CD4-positive, alpha-beta T cell treated with Interferon gamma for 1 hour (primary cell): ENCODE results near the gene PTGDR2.

ENCODE experiments used
- DNase-seq: peaks from one replicate; pipeline ENCODE4 v3.0.0-alpha.2; 2020

The PTGDR2 gene

DNA sequence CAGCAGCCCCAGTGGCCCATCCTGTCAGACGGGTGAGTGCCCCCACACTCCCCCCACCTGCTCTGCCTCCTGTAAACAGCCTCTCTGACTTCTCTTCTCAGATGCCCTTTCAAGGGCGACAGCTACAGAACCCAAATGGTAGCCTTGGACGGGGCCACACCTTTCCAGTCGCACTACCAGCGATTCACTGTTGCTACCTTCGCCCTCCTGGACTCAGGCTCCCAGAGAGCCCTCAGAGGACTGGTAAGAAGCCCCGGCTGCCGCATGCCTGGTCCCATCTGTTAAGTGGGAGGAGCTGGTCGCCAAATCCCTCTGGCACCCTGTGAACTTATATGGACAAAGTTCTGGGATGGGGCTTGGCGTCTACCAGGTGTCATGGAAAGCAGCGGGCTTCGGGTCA lies 17.8 kb upstream of the PTGDR2 start:
- no peak for DNase-seq

DNA sequence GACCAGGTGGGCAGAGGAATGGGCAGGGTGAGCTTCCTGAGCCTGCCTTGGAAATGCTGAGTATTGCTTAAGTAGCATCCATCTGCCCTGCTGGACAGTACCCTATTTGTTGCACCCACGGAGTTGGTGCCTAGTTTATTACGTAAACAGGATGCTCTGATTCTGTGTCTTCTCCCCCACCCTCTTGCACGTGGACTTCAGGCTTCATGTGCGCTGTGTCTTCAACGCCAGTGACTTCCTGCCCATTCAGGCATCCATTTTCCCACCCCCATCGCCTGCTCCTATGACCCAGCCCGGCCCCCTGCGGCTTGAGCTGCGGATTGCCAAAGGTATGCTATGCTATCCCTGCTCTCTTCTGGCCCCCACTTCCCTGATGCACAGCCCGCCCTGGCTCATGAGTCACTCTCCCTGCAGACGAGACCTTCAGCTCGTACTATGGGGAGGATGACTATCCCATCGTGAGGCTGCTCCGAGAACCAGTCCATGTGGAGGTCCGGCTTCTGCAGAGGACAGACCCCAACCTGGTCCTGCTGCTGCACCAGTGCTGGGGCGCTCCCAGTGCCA lies 17.3 kb upstream of the PTGDR2 start:
- DNase-seq, result no peak

DNA sequence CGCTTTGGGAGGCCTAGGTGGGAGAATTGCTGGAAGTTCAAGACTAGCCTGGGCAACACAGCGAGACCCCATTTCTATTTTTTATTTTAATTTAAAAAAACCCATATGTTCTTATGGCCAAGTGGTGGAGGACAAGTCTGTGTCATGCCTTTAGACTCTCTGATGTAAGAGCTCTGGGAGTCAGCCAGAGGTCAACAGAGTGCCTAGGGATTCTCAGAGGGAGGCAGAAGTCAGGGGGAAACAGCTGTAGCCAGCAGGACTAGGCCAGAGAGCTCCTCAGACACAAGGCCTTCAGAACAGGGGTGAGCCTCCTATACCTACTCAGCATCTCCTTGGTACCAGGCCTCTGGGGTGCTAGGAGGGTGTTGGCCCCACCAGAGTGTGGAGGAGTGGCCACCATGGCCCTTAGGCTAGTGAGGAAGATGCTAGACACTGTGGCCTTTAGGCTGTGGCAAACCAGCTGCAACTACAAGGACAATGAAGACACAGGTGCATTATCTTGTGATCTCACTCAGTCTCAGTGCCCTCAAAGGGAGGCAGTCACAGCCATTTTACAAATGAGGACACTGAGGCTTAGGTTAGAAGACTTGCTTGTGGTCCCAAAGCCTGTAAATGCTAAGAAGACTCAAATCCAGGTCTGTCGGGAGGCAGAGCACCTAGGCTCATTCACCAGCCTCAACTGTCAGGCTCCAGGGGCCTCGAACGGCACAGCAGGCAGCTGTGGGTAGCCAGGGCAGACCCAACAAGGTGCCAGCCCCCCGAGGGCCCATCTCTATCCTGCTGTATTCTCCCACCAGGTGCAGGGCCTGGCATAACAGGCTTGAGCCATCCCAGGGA lies 16.6 kb upstream of the PTGDR2 start:
- DNase-seq, result no peak

- DNase-seq, result no peak
These were observed 15.8 kb upstream of the PTGDR2 start for GRCh38 chr11:60871378-60872061.

DNA sequence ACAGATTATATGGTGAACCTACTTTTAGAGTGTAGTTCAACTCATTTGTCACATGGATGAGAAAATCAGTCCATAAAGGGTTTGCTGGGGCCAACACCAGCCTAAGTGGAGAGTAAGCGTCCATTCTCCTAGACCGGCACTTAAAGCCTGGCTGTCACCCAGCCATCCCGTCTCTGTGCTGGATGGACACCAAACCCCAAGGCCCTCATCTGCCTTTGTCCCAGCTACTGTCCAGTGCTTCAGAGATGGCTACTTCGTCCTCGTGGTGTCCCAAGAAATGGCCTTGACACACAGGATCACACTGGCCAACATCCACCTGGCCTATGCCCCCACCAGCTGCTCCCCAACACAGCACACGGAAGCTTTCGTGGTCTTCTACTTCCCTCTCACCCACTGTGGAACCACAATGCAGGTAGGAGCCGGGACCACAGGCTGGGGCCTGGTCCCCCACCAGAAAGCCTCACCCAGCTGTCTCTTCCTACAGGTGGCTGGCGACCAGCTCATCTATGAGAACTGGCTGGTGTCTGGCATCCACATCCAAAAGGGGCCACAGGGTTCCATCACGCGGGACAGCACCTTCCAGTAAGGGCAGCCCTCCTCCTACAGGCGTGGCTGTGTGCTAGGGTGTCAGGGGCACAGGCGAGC lies 15.1 kb upstream of the PTGDR2 start:
- no peak for DNase-seq

GRCh38 chr11:60870276-60870675 lies 14.5 kb upstream of the PTGDR2 start:
- no peak for DNase-seq

DNA sequence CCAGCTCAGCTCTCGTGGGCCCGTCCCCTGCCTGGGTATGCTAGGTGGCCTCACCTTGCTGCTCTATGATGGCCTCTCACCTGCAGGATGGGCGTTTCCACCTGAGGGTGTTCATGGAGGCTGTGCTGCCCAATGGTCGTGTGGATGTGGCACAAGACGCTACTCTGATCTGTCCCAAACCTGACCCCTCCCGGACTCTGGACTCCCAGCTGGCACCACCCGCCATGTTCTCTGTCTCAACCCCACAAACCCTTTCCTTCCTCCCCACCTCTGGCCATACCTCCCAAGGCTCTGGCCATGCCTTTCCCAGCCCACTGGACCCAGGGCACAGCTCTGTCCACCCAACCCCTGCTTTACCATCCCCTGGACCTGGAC lies 13.7 kb upstream of the PTGDR2 start:
- no peak for DNase-seq

DNA sequence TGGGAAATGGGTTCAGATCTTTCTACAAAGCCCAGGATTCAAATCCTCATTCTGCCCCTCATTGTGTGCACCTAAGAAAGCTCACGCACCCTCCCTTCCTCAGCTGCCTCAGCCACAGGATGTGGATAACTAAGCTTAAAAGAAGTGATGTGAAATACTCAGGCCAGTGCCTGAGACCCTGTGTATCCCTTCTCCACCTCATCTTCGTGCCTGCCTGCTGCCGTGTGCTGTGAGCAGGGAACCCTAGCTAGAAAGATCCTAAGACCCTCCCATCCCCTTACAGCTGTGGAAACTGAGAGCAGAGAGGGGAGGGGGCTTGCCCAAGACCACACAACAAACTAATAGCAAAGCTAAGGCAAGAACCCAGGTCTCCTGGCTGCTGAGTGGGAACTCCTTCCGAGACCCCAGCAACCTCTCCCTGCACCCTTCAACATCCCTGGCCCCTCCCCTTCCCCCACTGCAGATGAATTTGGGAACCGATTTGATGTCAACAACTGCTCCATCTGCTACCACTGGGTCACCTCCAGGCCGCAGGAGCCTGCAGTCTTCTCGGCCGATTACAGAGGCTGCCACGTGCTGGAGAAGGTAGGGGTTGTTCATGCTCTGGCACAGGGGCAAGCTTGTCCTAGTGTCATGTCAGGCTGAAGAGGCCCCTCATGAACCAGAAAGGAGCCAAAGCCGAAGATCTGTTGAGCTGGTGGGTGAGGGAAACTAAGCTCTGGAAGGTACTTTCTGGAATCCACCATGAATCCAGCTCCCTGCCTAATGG lies 13.1 kb upstream of the PTGDR2 start:
- no peak for DNase-seq

DNA sequence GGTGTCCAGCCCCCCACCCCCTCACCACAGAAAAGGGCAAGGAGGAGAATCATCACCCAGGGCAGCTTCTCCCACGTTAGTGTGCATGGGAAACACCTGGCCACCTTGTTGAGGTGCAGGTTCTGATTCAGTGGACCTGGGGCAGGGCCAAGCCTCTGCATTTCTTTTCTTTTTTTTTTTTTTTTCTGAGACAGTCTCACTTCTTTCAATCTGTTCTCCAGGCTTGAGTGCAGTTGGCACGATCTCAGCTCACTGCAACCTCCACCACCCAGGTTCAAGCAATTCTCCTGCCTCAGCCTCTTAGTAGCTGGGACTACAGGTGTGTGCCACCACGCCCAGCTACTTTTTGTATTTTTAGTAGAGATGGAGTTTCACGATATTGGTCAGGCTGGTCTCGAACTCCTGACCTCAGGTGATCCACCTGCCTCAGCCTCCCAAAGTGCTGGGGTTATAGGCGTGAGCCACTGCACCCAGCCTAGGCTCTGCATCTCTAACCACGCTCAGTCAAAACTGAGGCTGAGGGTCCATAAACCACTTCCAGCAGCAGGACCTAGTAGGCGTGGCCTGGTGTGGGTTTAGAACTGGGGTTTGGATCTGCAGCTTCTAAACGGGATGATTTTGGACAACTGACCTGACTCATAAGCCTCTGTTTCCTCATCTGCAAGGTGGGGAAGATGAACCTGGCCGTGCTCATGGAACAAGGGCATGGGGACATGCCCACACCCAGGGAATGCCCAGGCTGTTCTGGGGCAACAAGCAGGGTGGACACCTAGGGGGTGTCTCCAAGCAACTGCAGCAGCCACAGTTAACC lies 12.3 kb upstream of the PTGDR2 start:
- no peak for DNase-seq

GRCh38 chr11:60866911-60867870 lies 11.4 kb upstream of the PTGDR2 start, which contains the start of gene ZP1:
Gene ZP1, plus strand, starts transcription at chr11:60867542. Its CDS starts 20 bp downstream, at chr11:60867562.
- DNase-seq, result no peak

GRCh38 chr11:60864856-60865513 lies 9.2 kb upstream of the PTGDR2 start:
- no peak for DNase-seq

GRCh38 chr11:60863550-60864521 lies 8.1 kb upstream of the PTGDR2 start:
- no peak for DNase-seq

DNA sequence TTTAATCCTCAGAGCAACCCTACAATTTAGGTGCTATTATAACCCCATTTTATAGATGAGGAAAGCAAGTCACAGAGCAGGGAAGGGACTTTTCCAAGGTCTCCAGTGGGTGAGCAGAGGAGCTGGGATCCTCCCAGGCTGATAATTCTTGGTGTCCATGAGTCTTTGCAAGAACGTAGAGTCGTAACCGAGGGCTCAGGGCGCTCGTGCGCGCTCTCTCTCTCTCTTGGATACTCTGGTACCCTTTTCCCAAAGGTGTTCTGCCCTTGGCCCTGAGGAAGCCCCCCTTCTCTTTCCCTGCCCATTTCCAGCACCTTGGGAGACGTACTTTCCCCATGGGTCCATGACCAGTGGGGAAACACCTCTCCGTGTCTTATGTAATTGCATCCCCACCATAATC lies 6.4 kb upstream of the PTGDR2 start:
- no peak for DNase-seq

DNA sequence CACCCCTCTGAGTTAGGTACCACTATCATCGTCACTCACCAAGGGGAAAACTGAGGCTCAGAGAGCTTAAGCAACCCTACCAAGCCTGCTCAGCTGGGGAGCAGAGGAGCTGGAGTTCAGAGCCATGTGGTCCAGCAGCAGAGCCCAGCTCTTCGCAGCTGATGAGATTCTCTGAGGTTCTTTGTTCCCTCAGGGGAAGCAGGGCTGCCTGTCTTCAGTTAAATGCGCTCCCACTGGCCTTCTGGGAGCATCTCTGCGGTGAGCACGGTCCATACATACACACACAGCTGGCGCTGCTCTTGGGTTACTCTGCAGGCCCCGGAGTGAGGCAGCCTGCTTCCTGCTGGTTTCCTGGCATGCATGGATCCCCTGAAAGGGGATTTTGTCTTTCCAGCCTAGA lies 5.2 kb upstream of the PTGDR2 start:
- DNase-seq, result no peak

DNA sequence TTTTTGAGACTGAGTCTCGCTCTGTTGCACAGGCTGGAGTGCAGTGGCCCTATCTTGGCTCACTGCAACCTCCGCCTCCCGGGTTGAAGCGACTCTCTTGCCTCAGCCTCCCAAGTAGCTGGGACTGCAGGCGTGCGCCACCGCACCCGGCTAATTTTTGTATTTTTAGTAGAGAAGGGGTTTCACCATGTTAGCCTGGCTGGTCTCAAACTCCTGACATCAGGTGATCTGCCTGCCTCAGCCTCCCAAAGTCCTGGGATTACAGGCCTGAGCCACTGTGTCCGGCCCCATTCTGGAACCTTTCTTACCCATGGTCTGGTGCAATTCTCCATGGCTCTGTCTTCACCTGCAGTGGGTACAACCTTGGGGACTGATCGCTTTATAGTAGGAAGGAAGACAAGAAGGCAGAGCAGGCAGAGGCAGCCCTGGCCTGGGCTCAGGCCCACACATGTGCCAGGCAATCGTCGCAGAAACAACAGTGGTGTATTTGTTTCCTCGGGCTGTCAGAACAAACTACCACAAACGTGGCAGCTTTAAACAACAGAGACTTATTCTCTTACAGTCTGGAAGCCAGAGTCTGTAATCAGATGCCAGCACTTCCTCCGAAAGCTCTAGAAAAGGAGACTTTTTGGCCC lies 4.0 kb upstream of the PTGDR2 start:
- no peak for DNase-seq

- no peak for DNase-seq
These were observed 3.1 kb upstream of the PTGDR2 start for GRCh38 chr11:60858731-60859464.

DNA sequence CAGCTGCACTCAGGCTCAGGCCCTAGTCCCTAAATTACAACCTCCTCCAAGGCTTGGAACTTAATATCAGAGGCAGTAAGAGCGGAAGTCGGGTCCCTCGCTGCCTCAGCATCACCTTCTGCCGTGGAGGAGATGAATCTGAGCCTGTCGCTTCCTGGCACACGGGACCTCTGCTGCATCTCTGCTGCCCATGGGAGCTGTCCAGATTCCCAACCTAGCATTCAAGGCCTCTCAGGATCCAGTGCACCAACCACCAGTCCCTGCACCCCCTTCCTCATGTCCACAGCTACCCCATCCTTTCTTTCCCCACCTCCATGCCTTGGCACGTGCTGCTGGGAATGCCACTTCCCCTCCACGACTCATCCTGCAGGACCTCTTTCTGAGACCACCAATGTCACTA lies 2.5 kb upstream of the PTGDR2 start:
- no peak for DNase-seq
